Mesenchymal stem cell (in vitro differentiated cells and primary cell): Measurements from ENCODE around the gene NLGN4X.
A peak's percentile ranks its signal among the peaks of the same experiment; 100 is the strongest.

Source experiments
- DNase-seq: peaks from one replicate; pipeline ENCODE4 v3.0.0-alpha.2; 2013
- H2AFZ ChIP-seq: one replicate; pipeline ENCODE4 v1.6.1; 2013; ENCODE audit warnings: low read depth, mild to moderate bottlenecking, control low read depth, inconsistent platforms, low read length, moderate library complexity
- H2AK5ac ChIP-seq: 2 replicates; pipeline ENCODE4 v1.6.1; 2013; ENCODE audit warnings: low read length, moderate library complexity, mild to moderate bottlenecking, inconsistent platforms; ENCODE audit not compliant: severe bottlenecking
- H2BK120ac ChIP-seq: one replicate; pipeline ENCODE4 v1.6.1; 2013; ENCODE audit warnings: low read depth, mild to moderate bottlenecking, inconsistent platforms, low read length, moderate library complexity
- H2BK12ac ChIP-seq, 2 experiments: one replicate each; pipeline ENCODE4 v1.6.1; 2013; ENCODE audit warnings: inconsistent platforms in 2 of 2, low read length in 2 of 2, mild to moderate bottlenecking in 2 of 2, moderate library complexity in 2 of 2, control low read depth in 1 of 2
- H2BK15ac ChIP-seq: one replicate; pipeline ENCODE4 v1.6.1; 2013; ENCODE audit warnings: mild to moderate bottlenecking, low read depth, inconsistent platforms; ENCODE audit not compliant: poor library complexity, severe bottlenecking
- H2BK5ac ChIP-seq: 2 replicates; pipeline ENCODE4 v1.6.1; 2013; ENCODE audit warnings: low read depth, mild to moderate bottlenecking, low read length, control low read depth, inconsistent platforms; ENCODE audit not compliant: poor library complexity, severe bottlenecking
- H3K14ac ChIP-seq, 2 experiments: one replicate each; pipeline ENCODE4 v1.6.1; 2013; ENCODE audit warnings: inconsistent platforms in 2 of 2, low read length in 2 of 2, control low read depth in 1 of 2, mild to moderate bottlenecking in 1 of 2, moderate library complexity in 1 of 2
- H3K18ac ChIP-seq, 2 experiments: one replicate each; pipeline ENCODE4 v1.6.1; 2013; ENCODE audit warnings: inconsistent platforms in 2 of 2, low read length in 2 of 2, control low read depth in 1 of 2, low read depth in 1 of 2, mild to moderate bottlenecking in 1 of 2
- H3K23ac ChIP-seq, 2 experiments: one replicate each; pipeline ENCODE4 v1.6.1; 2013; ENCODE audit warnings: inconsistent platforms in 2 of 2, low read length in 2 of 2, mild to moderate bottlenecking in 2 of 2, moderate library complexity in 2 of 2, control low read depth in 1 of 2
- H3K27ac ChIP-seq: 2 replicates; pipeline ENCODE4 v1.5.1; 2013; ENCODE audit warnings: mild to moderate bottlenecking, moderate library complexity, low read length, control low read depth, inconsistent platforms; ENCODE audit not compliant: poor library complexity, severe bottlenecking
- H3K27me3 ChIP-seq, 2 experiments: 2 replicates each; pipeline versions ENCODE4 v1.6.1 to v1.7.0; 2013; ENCODE audit warnings: low read length in 2 of 2, mild to moderate bottlenecking in 2 of 2, moderate library complexity in 2 of 2, control low read depth in 1 of 2, inconsistent platforms in 1 of 2; ENCODE audit not compliant: control insufficient read depth in 1 of 2, insufficient read depth in 1 of 2
- H3K36me3 ChIP-seq, 2 experiments: 2 replicates each; pipeline versions ENCODE4 v1.6.1 to v1.7.0; 2013; ENCODE audit warnings: low read length in 2 of 2, control low read depth in 1 of 2, inconsistent platforms in 1 of 2, low read depth in 1 of 2, mild to moderate bottlenecking in 1 of 2; ENCODE audit not compliant: insufficient read depth in 2 of 2, control insufficient read depth in 1 of 2
- H3K4ac ChIP-seq, 2 experiments: one replicate each; pipeline ENCODE4 v1.6.1; 2013; ENCODE audit warnings: inconsistent platforms in 2 of 2, low read length in 2 of 2, mild to moderate bottlenecking in 2 of 2, moderate library complexity in 2 of 2, control low read depth in 1 of 2, low read depth in 1 of 2
- H3K4me1 ChIP-seq: 2 replicates; pipeline ENCODE4 v1.6.1; 2013; ENCODE audit warnings: low read depth, low read length, control low read depth; ENCODE audit not compliant: control insufficient read depth, insufficient read depth
- H3K4me2 ChIP-seq: 2 replicates; pipeline ENCODE4 v1.6.1; 2013; ENCODE audit warnings: low read length, mild to moderate bottlenecking, inconsistent platforms; ENCODE audit not compliant: poor library complexity, severe bottlenecking
- H3K4me3 ChIP-seq, 2 experiments: 2 replicates each; pipeline versions ENCODE4 v1.5.1 to v1.7.0; 2013; ENCODE audit warnings: low read length in 2 of 2, mild to moderate bottlenecking in 2 of 2, control low read depth in 1 of 2, low read depth in 1 of 2; ENCODE audit not compliant: insufficient read depth in 1 of 2
- H3K79me1 ChIP-seq: replicated peaks from 2 replicates; pipeline ENCODE4 v1.6.1; 2013; ENCODE audit warnings: mild to moderate bottlenecking, control low read depth, low read length, inconsistent platforms; ENCODE audit not compliant: poor library complexity, severe bottlenecking
- H3K9ac ChIP-seq: 2 replicates; pipeline ENCODE4 v1.7.0; 2013; ENCODE audit warnings: mild to moderate bottlenecking, low read length, moderate library complexity
- H3K9me3 ChIP-seq: 2 replicates; pipeline ENCODE4 v1.7.0; 2013; ENCODE audit warnings: mild to moderate bottlenecking, low read length; ENCODE audit not compliant: control insufficient read depth
- H4K8ac ChIP-seq: one replicate; pipeline ENCODE4 v1.6.1; 2013; ENCODE audit warnings: inconsistent platforms, mild to moderate bottlenecking, low read length, moderate library complexity
- H4K91ac ChIP-seq: one replicate; pipeline ENCODE4 v1.6.1; 2013; ENCODE audit warnings: mild to moderate bottlenecking, low read length, inconsistent platforms
- WGBS: methylation state at CpG from one replicate; pipeline ENCODE4 v1.1.7; 2013; ENCODE audit warnings: mixed read lengths; 5-methylcytosine and 5-hydroxymethylcytosine counted together

NLGN4X gene

GRCh38 chrX:6226596-6227452 lies 1.8 kb downstream of the NLGN4X start:
- Histone ChIP-seq H3K4me2 (peak overlapping the region; percentile 88), H3K4me1 (peaks cover 2% of the 10 kb centered on the region), H3K79me1 (peaks cover 1% of the 10 kb centered on the region), H3K27me3 (peaks cover 9 to 25% of the 10 kb centered on the region in 2 experiments), H2BK5ac (no peak overlapping the region), H3K27ac (no peak overlapping the region), H2BK12ac (no peak overlapping the region), H2AK5ac (no peak overlapping the region), H3K4ac (no peak overlapping the region), H3K36me3 (no peaks in the 10 kb centered on the region), H4K8ac (no peak overlapping the region), H2AFZ (no peak overlapping the region), H3K9me3 (no peaks in the 10 kb centered on the region), H2BK120ac (no peak overlapping the region), H3K18ac (no peak overlapping the region), H3K4me3 (peak overlapping the region in 1 of 2 experiments; percentile 68), H4K91ac (no peak overlapping the region), H3K14ac (no peak overlapping the region), H2BK15ac (no peak overlapping the region), H3K23ac (no peak overlapping the region), H3K9ac (no peak overlapping the region)
- DNase-seq = no peak
- 0% methylated on average over 10 of the region's 65 CpGs for WGBS

DNA sequence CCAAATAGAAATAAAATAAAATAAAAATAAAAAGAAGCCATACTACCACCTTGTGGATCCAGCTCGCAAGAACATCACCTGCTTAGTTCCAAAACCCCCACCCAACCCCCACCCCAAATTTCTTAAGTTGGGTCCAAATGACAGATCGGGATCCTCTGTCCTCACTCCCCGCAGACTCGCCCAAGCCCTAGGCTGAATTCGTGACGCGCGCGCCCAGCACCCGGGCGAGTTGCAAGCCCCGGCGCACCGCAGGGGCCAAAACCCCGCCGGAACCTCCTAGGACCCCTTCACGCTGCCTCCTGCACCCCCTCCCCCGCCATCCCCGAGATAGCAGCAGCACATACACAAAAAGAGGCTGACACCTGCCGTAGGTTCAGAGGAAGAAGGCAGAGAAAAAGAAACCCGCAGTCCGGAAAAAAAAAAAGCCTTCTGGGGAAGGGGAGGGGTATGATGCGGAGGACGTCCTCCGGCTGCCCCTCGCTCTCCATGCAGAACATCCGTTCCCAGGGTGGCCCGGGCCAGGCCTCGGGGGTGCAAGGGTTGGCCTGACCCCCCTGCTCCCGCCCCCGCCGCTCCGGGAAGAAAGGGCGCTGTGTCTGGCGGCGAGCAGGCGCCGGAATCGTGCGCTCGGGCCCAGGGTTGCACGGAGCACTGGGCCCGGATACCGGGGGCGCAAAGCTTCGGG lies 2.6 kb downstream of the NLGN4X start:
- Histone ChIP-seq H3K27me3 (peaks cover 9 to 25% of the 10 kb centered on the region in 2 experiments), H3K23ac (no peak overlapping the region), H2AFZ (no peak overlapping the region), H3K9ac (no peak overlapping the region), H3K14ac (no peak overlapping the region), H4K91ac (no peak overlapping the region), H3K4ac (no peak overlapping the region), H3K36me3 (no peaks in the 10 kb centered on the region), H3K79me1 (peaks cover 1% of the 10 kb centered on the region), H3K9me3 (no peaks in the 10 kb centered on the region), H3K4me3 (peak overlapping the region in 1 of 2 experiments; percentile 68), H3K27ac (no peak overlapping the region), H2BK5ac (no peak overlapping the region), H3K4me2 (peak overlapping the region; percentile 88), H2BK120ac (no peak overlapping the region), H4K8ac (no peak overlapping the region), H3K4me1 (peaks cover 2% of the 10 kb centered on the region), H2AK5ac (no peak overlapping the region), H2BK12ac (no peak overlapping the region), H2BK15ac (no peak overlapping the region), H3K18ac (no peak overlapping the region)
- 0% methylated on average over 12 of the region's 46 CpGs for WGBS
- DNase-seq = peak; percentile 0

DNA sequence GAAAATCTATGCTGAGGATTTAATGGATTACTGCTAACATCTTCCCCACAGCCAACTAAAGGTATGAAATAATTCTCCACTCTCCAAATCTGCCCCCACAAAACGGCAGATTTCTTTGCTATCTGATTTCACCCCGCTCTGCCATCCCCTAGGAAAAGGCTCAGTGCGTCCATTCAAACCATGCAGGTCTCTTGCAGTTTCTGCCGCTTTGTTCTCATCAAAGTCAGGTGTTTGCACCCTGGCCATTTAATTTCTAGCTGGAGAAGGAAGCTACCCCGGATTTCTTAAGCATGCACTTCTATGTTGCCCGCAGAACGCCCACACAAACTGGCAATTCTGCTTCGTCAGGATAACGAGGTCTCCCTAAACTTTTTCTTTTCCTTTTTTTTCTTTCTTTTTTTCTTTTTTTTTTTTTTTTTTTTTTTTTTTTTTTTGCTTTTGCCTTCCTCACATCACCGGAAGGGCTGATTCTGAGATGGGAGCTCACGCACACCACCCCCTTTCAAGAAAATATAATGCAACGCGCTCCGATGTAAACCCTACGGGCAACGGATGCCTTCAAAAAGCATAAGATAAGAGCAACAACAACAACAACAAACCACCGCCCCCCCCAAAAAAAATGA lies 3.3 kb downstream of the NLGN4X start:
- Histone ChIP-seq H3K23ac (no peak overlapping the region), H3K4ac (no peak overlapping the region), H4K8ac (no peak overlapping the region), H2BK15ac (no peak overlapping the region), H2AFZ (no peak overlapping the region), H4K91ac (no peak overlapping the region), H3K14ac (no peak overlapping the region), H2BK5ac (no peak overlapping the region), H3K27me3 (peaks cover 9 to 25% of the 10 kb centered on the region in 2 experiments), H3K18ac (no peak overlapping the region), H3K9me3 (no peaks in the 10 kb centered on the region), H3K4me3 (no peak overlapping the region), H3K36me3 (no peaks in the 10 kb centered on the region), H3K4me1 (peaks cover 2% of the 10 kb centered on the region), H2BK120ac (no peak overlapping the region), H3K9ac (no peak overlapping the region), H3K27ac (no peak overlapping the region), H3K4me2 (peak overlapping the region; percentile 31), H2AK5ac (no peak overlapping the region), H3K79me1 (peaks cover 1% of the 10 kb centered on the region), H2BK12ac (no peak overlapping the region)
- DNase-seq = no peak
- WGBS = 10% methylated on average over 12 of the region's 17 CpGs

DNA sequence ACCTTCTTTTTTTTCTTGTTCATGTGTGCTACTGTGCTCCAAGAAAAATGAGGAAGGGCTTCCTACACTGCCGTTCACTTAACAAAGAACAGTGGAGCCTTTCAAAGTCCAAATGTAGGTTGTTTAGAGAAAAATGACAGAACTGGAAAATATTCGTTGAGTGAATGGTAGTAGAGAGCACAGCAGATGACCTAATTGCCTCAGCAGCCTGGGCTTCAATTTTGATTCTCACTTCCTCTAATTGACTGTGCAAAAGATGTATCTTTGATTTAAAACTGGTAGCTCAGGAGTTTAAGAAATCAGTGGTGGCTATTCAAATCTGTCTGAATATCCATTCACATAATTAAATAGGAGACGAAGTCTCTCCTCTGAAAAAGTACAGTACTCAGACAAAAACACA lies 5.2 kb downstream of the NLGN4X start:
- no peak for DNase-seq
- Histone ChIP-seq H3K9ac (no peak overlapping the region), H3K79me1 (peaks cover 1% of the 10 kb centered on the region), H2BK12ac (no peak overlapping the region), H4K91ac (no peak overlapping the region), H3K18ac (no peak overlapping the region), H2AFZ (no peak overlapping the region), H2BK120ac (no peak overlapping the region), H2AK5ac (no peak overlapping the region), H3K4me2 (no peak overlapping the region), H3K4ac (no peak overlapping the region), H3K4me1 (peaks cover 2% of the 10 kb centered on the region), H3K27ac (no peak overlapping the region), H3K27me3 (peaks cover 4 to 19% of the 10 kb centered on the region in 2 experiments), H3K23ac (no peak overlapping the region), H4K8ac (no peak overlapping the region), H2BK5ac (no peak overlapping the region), H3K14ac (no peak overlapping the region), H3K9me3 (no peaks in the 10 kb centered on the region), H3K4me3 (no peak overlapping the region), H2BK15ac (no peak overlapping the region), H3K36me3 (no peaks in the 10 kb centered on the region)
- WGBS = 70% methylated on average over 2 of the region's 3 CpGs
